ENCODE results near the gene APC2.

DNA sequence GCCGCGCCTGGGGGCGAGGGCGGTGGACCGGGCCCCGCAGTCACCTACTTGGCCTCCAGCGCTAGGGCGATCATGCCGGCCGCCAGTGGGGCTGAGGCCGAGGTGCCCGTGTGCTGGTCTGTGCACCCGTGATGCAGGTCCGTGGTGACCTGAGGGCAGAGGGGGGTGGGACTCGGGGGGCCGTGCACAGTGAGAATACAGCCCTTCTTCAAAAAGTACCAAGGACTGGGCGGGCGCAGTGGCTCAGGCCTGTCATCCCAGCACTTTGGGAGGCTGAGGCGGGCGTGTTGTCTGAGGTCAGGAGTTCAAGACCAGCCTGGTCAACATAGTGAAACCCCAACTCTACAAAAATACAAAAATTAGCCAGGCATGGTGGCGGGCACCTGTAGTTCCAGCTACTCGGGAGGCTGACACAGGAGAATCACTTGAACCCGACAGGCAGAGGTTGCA, 34.1 kb downstream of the APC2 start:
- TF ChIP-seq, protein P1, sequence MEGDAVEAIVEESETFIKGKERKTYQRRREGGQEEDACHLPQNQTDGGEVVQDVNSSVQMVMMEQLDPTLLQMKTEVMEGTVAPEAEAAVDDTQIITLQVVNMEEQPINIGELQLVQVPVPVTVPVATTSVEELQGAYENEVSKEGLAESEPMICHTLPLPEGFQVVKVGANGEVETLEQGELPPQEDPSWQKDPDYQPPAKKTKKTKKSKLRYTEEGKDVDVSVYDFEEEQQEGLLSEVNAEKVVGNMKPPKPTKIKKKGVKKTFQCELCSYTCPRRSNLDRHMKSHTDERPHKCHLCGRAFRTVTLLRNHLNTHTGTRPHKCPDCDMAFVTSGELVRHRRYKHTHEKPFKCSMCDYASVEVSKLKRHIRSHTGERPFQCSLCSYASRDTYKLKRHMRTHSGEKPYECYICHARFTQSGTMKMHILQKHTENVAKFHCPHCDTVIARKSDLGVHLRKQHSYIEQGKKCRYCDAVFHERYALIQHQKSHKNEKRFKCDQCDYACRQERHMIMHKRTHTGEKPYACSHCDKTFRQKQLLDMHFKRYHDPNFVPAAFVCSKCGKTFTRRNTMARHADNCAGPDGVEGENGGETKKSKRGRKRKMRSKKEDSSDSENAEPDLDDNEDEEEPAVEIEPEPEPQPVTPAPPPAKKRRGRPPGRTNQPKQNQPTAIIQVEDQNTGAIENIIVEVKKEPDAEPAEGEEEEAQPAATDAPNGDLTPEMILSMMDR (IDR thresholded peaks at IDR 0.05; ENCODE audit: low read depth, low read length) = no peak
- TF ChIP-seq EZH2phosphoT487 (IDR thresholded peaks at IDR 0.05; ENCODE audit: low read depth) = no peak
